K562 (cell line): ENCODE results near the gene KLHL18. TPM values are rescaled to one million over a fixed set of nuclear protein-coding genes. Genes with fewer than 3 reads are reported as not detected.
A peak's percentile ranks its signal among the peaks of the same experiment; 100 is the strongest.

Source experiments
- ARID1B ChIP-seq: fragments of 450-650 bp; IDR thresholded peaks from 2 replicates; pipeline ENCODE4 v1.6.1; 2016; ENCODE audit warnings: antibody characterized with exemption, mild to moderate bottlenecking, inconsistent platforms
- C11orf30 ChIP-seq: fragments of 450-650 bp; IDR thresholded peaks from 2 replicates; pipeline ENCODE4 v1.6.1; 2016; ENCODE audit warnings: low read depth, mild to moderate bottlenecking
- NR0B1 ChIP-seq: fragments of 450-650 bp; IDR thresholded peaks from one replicate; pipeline ENCODE4 v1.6.1; 2018; ENCODE audit warnings: mild to moderate bottlenecking, moderate library complexity; ENCODE audit not compliant: partially characterized antibody
- POLR2G ChIP-seq: fragments of 200-400 bp; formaldehyde crosslinking; IDR thresholded peaks from 2 replicates; pipeline ENCODE4 v1.6.1; 2017; ENCODE audit warnings: low read depth, mild to moderate bottlenecking, antibody characterized with exemption, low read length, moderate library complexity
- RAD21 ChIP-seq, 2 experiments: fragments of 250-450 bp in 1 of 2; fragments of 450-650 bp in 1 of 2; sonication (Bioruptor Pico) in 1 of 2; formaldehyde crosslinking in 1 of 2; IDR thresholded peaks in 1 of 2; conservative IDR thresholded peaks in 1 of 2; 2 replicates each; pipeline versions ENCODE4 v1.4.0 to v1.8.0; 2020 to 2022; ENCODE audit warnings: mild to moderate bottlenecking in 2 of 2, moderate library complexity in 1 of 2
- RCOR1 ChIP-seq, 2 experiments: IDR thresholded peaks; 2 replicates each; pipeline ENCODE4 v1.6.1; 2012; ENCODE audit warnings: low read depth in 2 of 2, low read length in 2 of 2, borderline replicate concordance in 1 of 2, improper control_type of control experiment in 1 of 2
- RNF2 ChIP-seq: sonication (generic); IDR thresholded peaks from 2 replicates; pipeline ENCODE4 v1.6.1; 2016
- TEAD4 ChIP-seq, 2 experiments: sonication (generic) in 1 of 2; formaldehyde crosslinking in 1 of 2; IDR thresholded peaks; 2 replicates each; pipeline versions ENCODE4 v1.6.1 to v1.8.0; 2012 to 2022; ENCODE audit warnings: borderline replicate concordance in 1 of 2, inconsistent platforms in 1 of 2, low read length in 1 of 2, mild to moderate bottlenecking in 1 of 2, missing genetic modification reagents in 1 of 2
- ZC3H8 ChIP-seq: fragments of 450-650 bp; IDR thresholded peaks from 2 replicates; pipeline ENCODE4 v1.6.1; 2017
- ZNF3 ChIP-seq: fragments of 250-450 bp; sonication (Bioruptor Pico); IDR thresholded peaks from 2 replicates; pipeline ENCODE4 v1.5.0; 2021; ENCODE audit warnings: mild to moderate bottlenecking, moderate library complexity
- ZNF408 ChIP-seq: fragments of 250-450 bp; sonication (Bioruptor Pico); IDR thresholded peaks from 2 replicates; pipeline ENCODE4 v1.4.0; 2020; ENCODE audit warnings: low read depth, mild to moderate bottlenecking, moderate library complexity
- ZNF41 ChIP-seq: fragments of 250-450 bp; sonication (Bioruptor Pico); conservative IDR thresholded peaks from 2 replicates; pipeline ENCODE4 v1.4.0; 2020; ENCODE audit warnings: mild to moderate bottlenecking
- ZNF518B ChIP-seq: fragments of 250-450 bp; sonication (Bioruptor Pico); IDR thresholded peaks from 2 replicates; pipeline ENCODE4 v1.5.0; 2021; ENCODE audit warnings: mild to moderate bottlenecking, moderate library complexity
- ZNF75A ChIP-seq: fragments of 450-650 bp; formaldehyde crosslinking; IDR thresholded peaks from 2 replicates; pipeline ENCODE4 v1.4.0; 2020; ENCODE audit warnings: mild to moderate bottlenecking
- polyA plus RNA-seq, 8 experiments: library from polyadenylated mRNA; depleted of rRNA in 4 of 8; stranded (reverse) in 5 of 8; unstranded in 3 of 8; fragments of >200 nt; fragmentation: Nextera tagmentation in 2 of 8; fragmentation: Illumina TruSeq in 1 of 8; extraction: Ambion mirVana in 2 of 8; extraction: Trizol in 1 of 8; gene quantifications; 2 replicates each; pipeline versions ENCODE4 v1.2.1 to v1.2.3, GENCODE V29; 2011 to 2014; ENCODE audit warnings: inconsistent platforms in 1 of 8, missing spikeins in 1 of 8
- total RNA-seq, 7 experiments: library from RNA; depleted of rRNA in 6 of 7; stranded (reverse); fragments of >200 nt in 6 of 7; fragmentation: Illumina TruSeq in 2 of 7; extraction: Trizol in 2 of 7; gene quantifications; 2 replicates each; pipeline versions ENCODE4 v1.2.1 to v1.2.3, GENCODE V29; 2011 to 2021; ENCODE audit warnings: low replicate concordance in 1 of 7
- TF ChIP-seq, protein P1 (sequence below): fragments of 450-650 bp; IDR thresholded peaks from 2 replicates; pipeline ENCODE4 v1.6.1; 2016; ENCODE audit warnings: borderline replicate concordance
- TF ChIP-seq, protein P2 (sequence below): sonication (generic); formaldehyde crosslinking; IDR thresholded peaks from 2 replicates; pipeline ENCODE4 v1.8.1; 2022; ENCODE audit warnings: missing genetic modification reagents

Gene KLHL18
- total and polyA plus RNA-seq, 9 of the 15 experiments (the other 6 are each of a cell fraction or from before 2014, with no cell fraction given), result 26.7 to 97.5 (median 48.7) TPM

GRCh38 chr3:47347217-47347801 lies 64.6 kb downstream of the KLHL18 start (continued):
- TF ChIP-seq ARID1B (peak; percentile 97), RAD21 (CRISPR knock-in tag; conservative IDR thresholded peaks at IDR 0.05 in 1 of 2, IDR thresholded peaks at IDR 0.05 in 1 of 2) (no peak), RCOR1 (IDR thresholded peaks at IDR 0.05; ENCODE audit: borderline replicate concordance in 1 of 2, low read depth in 2 of 2, low read length in 2 of 2) (peak in 1 of 2 experiments; percentile 67; a peak in 2 of 4 replicates), ZNF3 (CRISPR knock-in tag) (no peak), ZNF518B (CRISPR knock-in tag) (no peak), ZNF408 (CRISPR knock-in tag) (no peak), ZC3H8 (no peak), NR0B1 (no peak), TEAD4 (IDR thresholded peaks at IDR 0.05; ENCODE audit: low read length) (peak; percentile 96), TEAD4 (CRISPR knock-in tag; IDR thresholded peaks at IDR 0.05; ENCODE audit: borderline replicate concordance) (no peak), ZNF75A (CRISPR knock-in tag) (no peak), RNF2 (0 out of 2 replicates have a peak, but pooled peaks have one; percentile 36), C11orf30 (no peak), ZNF41 (CRISPR knock-in tag) (no peak), POLR2G (no peak)
- TF ChIP-seq, protein P1, sequence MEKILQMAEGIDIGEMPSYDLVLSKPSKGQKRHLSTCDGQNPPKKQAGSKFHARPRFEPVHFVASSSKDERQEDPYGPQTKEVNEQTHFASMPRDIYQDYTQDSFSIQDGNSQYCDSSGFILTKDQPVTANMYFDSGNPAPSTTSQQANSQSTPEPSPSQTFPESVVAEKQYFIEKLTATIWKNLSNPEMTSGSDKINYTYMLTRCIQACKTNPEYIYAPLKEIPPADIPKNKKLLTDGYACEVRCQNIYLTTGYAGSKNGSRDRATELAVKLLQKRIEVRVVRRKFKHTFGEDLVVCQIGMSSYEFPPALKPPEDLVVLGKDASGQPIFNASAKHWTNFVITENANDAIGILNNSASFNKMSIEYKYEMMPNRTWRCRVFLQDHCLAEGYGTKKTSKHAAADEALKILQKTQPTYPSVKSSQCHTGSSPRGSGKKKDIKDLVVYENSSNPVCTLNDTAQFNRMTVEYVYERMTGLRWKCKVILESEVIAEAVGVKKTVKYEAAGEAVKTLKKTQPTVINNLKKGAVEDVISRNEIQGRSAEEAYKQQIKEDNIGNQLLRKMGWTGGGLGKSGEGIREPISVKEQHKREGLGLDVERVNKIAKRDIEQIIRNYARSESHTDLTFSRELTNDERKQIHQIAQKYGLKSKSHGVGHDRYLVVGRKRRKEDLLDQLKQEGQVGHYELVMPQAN, result no peak
- TF ChIP-seq, protein P2, sequence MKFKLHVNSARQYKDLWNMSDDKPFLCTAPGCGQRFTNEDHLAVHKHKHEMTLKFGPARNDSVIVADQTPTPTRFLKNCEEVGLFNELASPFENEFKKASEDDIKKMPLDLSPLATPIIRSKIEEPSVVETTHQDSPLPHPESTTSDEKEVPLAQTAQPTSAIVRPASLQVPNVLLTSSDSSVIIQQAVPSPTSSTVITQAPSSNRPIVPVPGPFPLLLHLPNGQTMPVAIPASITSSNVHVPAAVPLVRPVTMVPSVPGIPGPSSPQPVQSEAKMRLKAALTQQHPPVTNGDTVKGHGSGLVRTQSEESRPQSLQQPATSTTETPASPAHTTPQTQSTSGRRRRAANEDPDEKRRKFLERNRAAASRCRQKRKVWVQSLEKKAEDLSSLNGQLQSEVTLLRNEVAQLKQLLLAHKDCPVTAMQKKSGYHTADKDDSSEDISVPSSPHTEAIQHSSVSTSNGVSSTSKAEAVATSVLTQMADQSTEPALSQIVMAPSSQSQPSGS (CRISPR knock-in tag), result no peak
